ENCODE results near the gene PPP1R17.

DNA sequence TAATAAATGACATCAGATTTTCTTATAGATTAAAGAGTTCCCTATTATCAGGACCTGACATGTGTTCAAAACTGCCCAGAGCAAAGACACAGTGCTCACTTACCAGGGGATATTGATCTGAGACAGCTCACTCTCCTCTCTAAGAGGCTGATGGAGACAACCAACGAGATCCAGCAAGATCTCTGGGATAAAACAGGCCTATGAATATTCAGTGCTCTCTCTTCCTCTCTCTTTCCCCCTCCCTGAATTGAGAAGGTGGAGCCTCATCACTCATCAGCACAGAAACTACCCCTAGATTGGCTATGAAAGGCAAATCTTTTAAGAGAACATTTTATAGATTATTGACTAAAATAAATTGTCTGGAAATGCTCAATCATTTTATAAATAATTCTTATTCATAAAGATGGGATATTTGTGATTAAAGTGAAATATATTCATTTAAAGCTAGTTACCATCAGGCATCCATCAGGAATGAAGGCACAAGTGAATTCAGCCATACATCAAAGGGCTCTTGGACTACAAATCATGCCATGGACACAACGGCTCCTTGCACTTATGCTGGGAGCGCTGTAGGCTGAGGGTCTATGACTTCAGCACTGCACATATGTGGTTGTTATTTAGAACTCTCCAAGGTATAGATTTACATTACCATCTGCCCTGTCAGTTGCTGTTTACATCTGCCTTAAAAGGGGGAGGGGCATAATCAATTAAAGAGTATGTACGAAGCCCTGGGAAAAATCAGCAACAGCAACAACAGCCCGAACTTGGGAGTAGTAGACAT lies 3.4 kb upstream of the PPP1R17 start:
- no peak for TF ChIP-seq CBX8 (IDR thresholded peaks at IDR 0.05)
- TF ChIP-seq POLR2A (IDR thresholded peaks at IDR 0.05; ENCODE audit: low read length), result no peak
- TF ChIP-seq, protein P1, sequence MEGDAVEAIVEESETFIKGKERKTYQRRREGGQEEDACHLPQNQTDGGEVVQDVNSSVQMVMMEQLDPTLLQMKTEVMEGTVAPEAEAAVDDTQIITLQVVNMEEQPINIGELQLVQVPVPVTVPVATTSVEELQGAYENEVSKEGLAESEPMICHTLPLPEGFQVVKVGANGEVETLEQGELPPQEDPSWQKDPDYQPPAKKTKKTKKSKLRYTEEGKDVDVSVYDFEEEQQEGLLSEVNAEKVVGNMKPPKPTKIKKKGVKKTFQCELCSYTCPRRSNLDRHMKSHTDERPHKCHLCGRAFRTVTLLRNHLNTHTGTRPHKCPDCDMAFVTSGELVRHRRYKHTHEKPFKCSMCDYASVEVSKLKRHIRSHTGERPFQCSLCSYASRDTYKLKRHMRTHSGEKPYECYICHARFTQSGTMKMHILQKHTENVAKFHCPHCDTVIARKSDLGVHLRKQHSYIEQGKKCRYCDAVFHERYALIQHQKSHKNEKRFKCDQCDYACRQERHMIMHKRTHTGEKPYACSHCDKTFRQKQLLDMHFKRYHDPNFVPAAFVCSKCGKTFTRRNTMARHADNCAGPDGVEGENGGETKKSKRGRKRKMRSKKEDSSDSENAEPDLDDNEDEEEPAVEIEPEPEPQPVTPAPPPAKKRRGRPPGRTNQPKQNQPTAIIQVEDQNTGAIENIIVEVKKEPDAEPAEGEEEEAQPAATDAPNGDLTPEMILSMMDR (IDR thresholded peaks at IDR 0.05), result no peak
